Progenitor cell of endocrine pancreas (in vitro differentiated cells): ENCODE data around the gene VCAN. TPM values are rescaled to one million over a fixed set of nuclear protein-coding genes. Genes with fewer than 3 reads are reported as not detected.

Source experiments
- DNase-seq: peaks from one replicate; pipeline ENCODE4 v3.0.0; 2021; ENCODE audit warnings: low spot score; ENCODE audit not compliant: unreplicated experiment
- H3K27ac Mint-ChIP-seq: 2 replicates; pipeline ENCODE4 v1.8.0; 2021; ENCODE audit warnings: mild to moderate bottlenecking, moderate library complexity, mixed read lengths
- H3K27me3 Mint-ChIP-seq: 2 replicates; pipeline ENCODE4 v1.8.0; 2021; ENCODE audit warnings: mixed read lengths
- H3K36me3 Mint-ChIP-seq: 2 replicates; pipeline ENCODE4 v1.8.0; 2022; ENCODE audit warnings: mixed read lengths; ENCODE audit not compliant: insufficient read depth
- H3K4me1 Mint-ChIP-seq: 2 replicates; pipeline ENCODE4 v1.8.0; 2021; ENCODE audit warnings: low read depth, mixed read lengths
- H3K4me3 Mint-ChIP-seq: 2 replicates; pipeline ENCODE4 v1.8.0; 2021; ENCODE audit warnings: low read depth, mild to moderate bottlenecking, moderate library complexity, mixed read lengths
- H3K9me3 Mint-ChIP-seq: 2 replicates; pipeline ENCODE4 v1.8.0; 2021; ENCODE audit warnings: low read depth, mixed read lengths
- CTCF ChIP-seq: fragments of 200-600 bp; sonication (generic); IDR thresholded peaks from one replicate; pipeline ENCODE4 v1.5.0; 2021; ENCODE audit warnings: antibody characterized with exemption, mild to moderate bottlenecking; ENCODE audit not compliant: unreplicated experiment
- total RNA-seq: library from RNA; stranded (reverse); gene quantifications from 2 replicates; pipeline ENCODE4 v1.2.1, GENCODE V29; 2021

The VCAN gene
- total RNA-seq, 1 donor from 2014 or later: 673 TPM

GRCh38 chr5:83513491-83513890 is 41.9 kb downstream of the VCAN start:
- Mint-ChIP-seq H3K4me1 (peaks cover 2% of the 10 kb centered on the region), H3K27ac (no peak overlapping the region)

GRCh38 chr5:83516377-83516776 is 44.8 kb downstream of the VCAN start:
- Mint-ChIP-seq H3K27ac (peak overlapping the region; percentile 67), H3K9me3 (no peaks in the 10 kb centered on the region), H3K4me1 (no peaks in the 10 kb centered on the region), H3K4me3 (no peak overlapping the region), H3K36me3 (peaks cover 48% of the 10 kb centered on the region), H3K27me3 (no peaks in the 10 kb centered on the region)
- DNase-seq: no peak
- no peak for TF ChIP-seq CTCF

More at GRCh38 chr5:83513491-83513890, 41.9 kb downstream of the VCAN start:
- no peak for DNase-seq
- Mint-ChIP-seq H3K4me3 (no peak overlapping the region), H3K36me3 (peaks cover 27% of the 10 kb centered on the region), H3K27me3 (no peaks in the 10 kb centered on the region), H3K9me3 (no peaks in the 10 kb centered on the region)
- TF ChIP-seq CTCF: no peak

- Mint-ChIP-seq H3K36me3 (peaks cover 56% of the 10 kb centered on the region), H3K9me3 (no peaks in the 10 kb centered on the region), H3K27me3 (no peaks in the 10 kb centered on the region), H3K4me3 (no peak overlapping the region), H3K4me1 (peaks cover 3% of the 10 kb centered on the region), H3K27ac (no peak overlapping the region)
- TF ChIP-seq CTCF: no peak
- no peak for DNase-seq
Observed at GRCh38 chr5:83517072-83517687, 45.6 kb downstream of the VCAN start.

- Mint-ChIP-seq H3K4me3 (no peak overlapping the region), H3K9me3 (no peaks in the 10 kb centered on the region), H3K27me3 (no peaks in the 10 kb centered on the region), H3K27ac (no peak overlapping the region), H3K36me3 (peaks cover 57% of the 10 kb centered on the region), H3K4me1 (peaks cover 5% of the 10 kb centered on the region)
- no peak for TF ChIP-seq CTCF
- DNase-seq: no peak
Observed at GRCh38 chr5:83517688-83518085, 46.1 kb downstream of the VCAN start.

GRCh38 chr5:83518319-83519061 is 46.9 kb downstream of the VCAN start:
- H3K27ac Mint-ChIP-seq: no peak overlapping the region
- no peak overlapping the region for H3K4me3 Mint-ChIP-seq
- no peak for TF ChIP-seq CTCF
- no peak for DNase-seq
- peaks cover 6% of the 10 kb centered on the region for H3K4me1 Mint-ChIP-seq
- no peaks in the 10 kb centered on the region for H3K9me3 Mint-ChIP-seq
- peaks cover 60% of the 10 kb centered on the region for H3K36me3 Mint-ChIP-seq
- H3K27me3 Mint-ChIP-seq: no peaks in the 10 kb centered on the region
